Neural cell (in vitro differentiated cells): ENCODE results near the gene IMPG2. TPM values are rescaled to one million over a fixed set of nuclear protein-coding genes. Genes with fewer than 3 reads are reported as not detected.

Experiments used
- H2AFZ ChIP-seq: fragments of 200-600, 300-800 bp; sonication (generic), shearing (Covaris generic); 2 replicates; pipeline ENCODE4 v1.6.0; 2014; ENCODE audit warnings: low read depth, mild to moderate bottlenecking, antibody characterized with exemption, low read length, moderate library complexity
- H3F3A ChIP-seq: fragments of 200-600 bp; shearing (Covaris generic); 2 replicates; pipeline ENCODE4 v1.6.1; 2016; ENCODE audit warnings: mild to moderate bottlenecking, moderate library complexity, mixed read lengths, antibody characterized with exemption, low read length; ENCODE audit not compliant: insufficient read depth, poor library complexity, severe bottlenecking
- H3K27ac ChIP-seq: fragments of 200-600, 300-800 bp; sonication (generic), shearing (Covaris generic); 2 replicates; pipeline ENCODE4 v1.5.1; 2014; ENCODE audit warnings: mild to moderate bottlenecking, low read length, moderate library complexity
- H3K27me3 ChIP-seq: fragments of 300-800, 200-600 bp; sonication (generic), shearing (Covaris generic); 2 replicates; pipeline ENCODE4 v1.6.0; 2014; ENCODE audit warnings: mild to moderate bottlenecking, low read depth, low read length, moderate library complexity; ENCODE audit not compliant: insufficient read depth
- H3K36me3 ChIP-seq: fragments of 300-800, 200-600 bp; sonication (generic), shearing (Covaris generic); 2 replicates; pipeline ENCODE4 v1.5.1; 2014; ENCODE audit warnings: mild to moderate bottlenecking, antibody characterized with exemption, low read length, moderate library complexity; ENCODE audit not compliant: insufficient read depth
- H3K4me2 ChIP-seq: fragments of 300-800, 200-600 bp; sonication (generic), shearing (Covaris generic); 2 replicates; pipeline ENCODE4 v1.6.0; 2014; ENCODE audit warnings: mild to moderate bottlenecking, low read length
- H3K4me3 ChIP-seq: fragments of 300-800, 200-600 bp; sonication (generic), shearing (Covaris generic); 2 replicates; pipeline ENCODE4 v1.5.1; 2014; ENCODE audit warnings: mild to moderate bottlenecking, low read length, moderate library complexity
- H3K79me2 ChIP-seq: fragments of 200-600 bp; shearing (Covaris generic); replicated peaks from 2 replicates; pipeline ENCODE4 v1.6.0; 2014; ENCODE audit warnings: mild to moderate bottlenecking, low read length, moderate library complexity; ENCODE audit not compliant: insufficient read depth
- H3K9ac ChIP-seq: fragments of 300-800, 200-600 bp; sonication (generic), shearing (Covaris generic); 2 replicates; pipeline ENCODE4 v1.6.1; 2016; ENCODE audit warnings: mild to moderate bottlenecking, low read length, mixed read lengths
- H3K9me2 ChIP-seq: fragments of 200-600 bp; shearing (Covaris generic); 2 replicates; pipeline ENCODE4 v1.6.1; 2016; ENCODE audit warnings: mild to moderate bottlenecking, low read length, mixed read lengths; ENCODE audit not compliant: insufficient read depth
- H3K9me3 ChIP-seq: fragments of 200-600, 300-800 bp; sonication (generic), shearing (Covaris generic); 2 replicates; pipeline ENCODE4 v1.6.1; 2016; ENCODE audit warnings: mild to moderate bottlenecking, mixed run types, low read length, moderate library complexity, mixed read lengths
- H4K20me1 ChIP-seq: fragments of 200-600 bp; shearing (Covaris generic); 2 replicates; pipeline ENCODE4 v1.6.1; 2016; ENCODE audit warnings: mild to moderate bottlenecking, mixed run types; ENCODE audit not compliant: insufficient read depth
- EP300 ChIP-seq: fragments of 450-650 bp; conservative IDR thresholded peaks from 2 replicates; pipeline ENCODE4 v1.6.1; 2014; ENCODE audit warnings: antibody characterized with exemption, mild to moderate bottlenecking, moderate library complexity; ENCODE audit not compliant: poor library complexity, severe bottlenecking
- EZH2 ChIP-seq: fragments of 200-600, 300-800 bp; shearing (Covaris generic), sonication (generic); IDR thresholded peaks from 2 replicates; pipeline ENCODE4 v1.6.1; 2014; ENCODE audit warnings: antibody characterized with exemption, low read length, borderline replicate concordance, mild to moderate bottlenecking; ENCODE audit not compliant: insufficient read depth, poor library complexity, severe bottlenecking
- MXI1 ChIP-seq: fragments of 450-650 bp; conservative IDR thresholded peaks from 2 replicates; pipeline ENCODE4 v1.6.1; 2014; ENCODE audit warnings: antibody characterized with exemption, mild to moderate bottlenecking; ENCODE audit not compliant: poor library complexity, severe bottlenecking
- POLR2AphosphoS5 ChIP-seq: IDR thresholded peaks from 2 replicates; pipeline ENCODE4 v1.6.1; 2012
- RAD21 ChIP-seq: fragments of 450-650 bp; conservative IDR thresholded peaks from 2 replicates; pipeline ENCODE4 v1.6.1; 2014; ENCODE audit warnings: antibody characterized with exemption, mild to moderate bottlenecking, moderate library complexity
- SMC3 ChIP-seq: fragments of 450-650 bp; conservative IDR thresholded peaks from 2 replicates; pipeline ENCODE4 v1.6.1; 2014; ENCODE audit warnings: antibody characterized with exemption, mild to moderate bottlenecking, moderate library complexity; ENCODE audit not compliant: poor library complexity
- TAF1 ChIP-seq: IDR thresholded peaks from 2 replicates; pipeline ENCODE4 v1.6.1; 2012; ENCODE audit warnings: low read depth
- polyA plus RNA-seq: library from polyadenylated mRNA; depleted of rRNA; stranded (reverse); fragments of >200 nt; gene quantifications from 2 replicates; pipeline ENCODE4 v1.2.3, GENCODE V29; 2014
- TF ChIP-seq, protein P1 (sequence below): fragments of 450-650 bp; IDR thresholded peaks from 2 replicates; pipeline ENCODE4 v1.5.1; 2014; ENCODE audit warnings: antibody characterized with exemption, mild to moderate bottlenecking, moderate library complexity; ENCODE audit not compliant: poor library complexity, severe bottlenecking
- TF ChIP-seq, protein P2 (sequence below): IDR thresholded peaks from 2 replicates; pipeline ENCODE4 v1.6.1; 2012; ENCODE audit warnings: borderline replicate concordance

The IMPG2 gene
- polyA plus RNA-seq, 1 donor from 2014 or later, result 6.3 TPM

DNA sequence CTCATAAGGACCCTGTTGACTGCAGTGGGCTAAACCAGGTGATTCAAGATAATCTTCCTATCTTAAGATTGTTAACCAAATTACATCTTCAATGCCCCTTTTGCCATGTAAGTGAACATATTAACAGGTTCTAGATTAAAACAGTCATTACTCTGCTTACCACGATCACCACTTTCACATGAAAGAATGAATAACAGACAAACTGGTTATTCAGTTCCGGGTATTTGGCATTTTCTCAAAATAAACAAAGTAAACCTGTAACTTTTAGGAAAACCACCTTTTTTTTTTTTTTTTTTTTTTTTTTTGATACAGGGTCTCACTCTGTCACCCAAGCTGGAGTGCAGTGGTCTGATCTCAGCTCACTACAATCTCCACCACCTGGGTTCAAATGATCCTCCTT, 131.2 kb downstream of the IMPG2 start:
- Histone ChIP-seq H3K27me3 (no peaks in the 10 kb centered on the region), H3K9me2 (no peaks in the 10 kb centered on the region), H3K36me3 (no peaks in the 10 kb centered on the region), H2AFZ (no peak overlapping the region), H3K27ac (no peak overlapping the region), H3K4me2 (no peak overlapping the region), H3K9ac (no peak overlapping the region), H3K79me2 (no peaks in the 10 kb centered on the region), H4K20me1 (no peaks in the 10 kb centered on the region), H3F3A (no peaks in the 10 kb centered on the region), H3K9me3 (no peaks in the 10 kb centered on the region), H3K4me3 (no peak overlapping the region)
- TF ChIP-seq SMC3 (no peak), EZH2 (no peak), TAF1 (no peak), MXI1 (no peak), POLR2AphosphoS5 (no peak), RAD21 (no peak)
- TF ChIP-seq, protein P1, sequence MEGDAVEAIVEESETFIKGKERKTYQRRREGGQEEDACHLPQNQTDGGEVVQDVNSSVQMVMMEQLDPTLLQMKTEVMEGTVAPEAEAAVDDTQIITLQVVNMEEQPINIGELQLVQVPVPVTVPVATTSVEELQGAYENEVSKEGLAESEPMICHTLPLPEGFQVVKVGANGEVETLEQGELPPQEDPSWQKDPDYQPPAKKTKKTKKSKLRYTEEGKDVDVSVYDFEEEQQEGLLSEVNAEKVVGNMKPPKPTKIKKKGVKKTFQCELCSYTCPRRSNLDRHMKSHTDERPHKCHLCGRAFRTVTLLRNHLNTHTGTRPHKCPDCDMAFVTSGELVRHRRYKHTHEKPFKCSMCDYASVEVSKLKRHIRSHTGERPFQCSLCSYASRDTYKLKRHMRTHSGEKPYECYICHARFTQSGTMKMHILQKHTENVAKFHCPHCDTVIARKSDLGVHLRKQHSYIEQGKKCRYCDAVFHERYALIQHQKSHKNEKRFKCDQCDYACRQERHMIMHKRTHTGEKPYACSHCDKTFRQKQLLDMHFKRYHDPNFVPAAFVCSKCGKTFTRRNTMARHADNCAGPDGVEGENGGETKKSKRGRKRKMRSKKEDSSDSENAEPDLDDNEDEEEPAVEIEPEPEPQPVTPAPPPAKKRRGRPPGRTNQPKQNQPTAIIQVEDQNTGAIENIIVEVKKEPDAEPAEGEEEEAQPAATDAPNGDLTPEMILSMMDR, result no peak

DNA sequence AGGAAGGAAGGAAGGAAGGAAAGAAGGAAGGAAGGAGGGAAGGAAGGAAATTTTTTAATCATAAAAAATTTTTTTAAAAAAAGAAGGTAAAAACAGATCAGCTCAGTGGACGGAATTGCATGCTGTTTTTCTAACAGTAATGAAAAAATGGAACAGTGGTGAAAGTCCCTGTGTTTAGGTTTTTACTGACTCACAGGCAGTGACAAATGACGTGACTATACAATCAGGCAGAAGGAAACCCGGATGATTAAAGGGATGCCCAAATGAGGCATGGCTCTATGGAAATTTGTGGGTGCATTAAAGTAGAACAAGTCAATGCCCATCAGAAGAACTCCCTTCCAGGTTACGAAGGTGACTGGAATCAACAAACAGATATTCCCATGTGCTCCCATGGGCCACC, 135.0 kb downstream of the IMPG2 start:
- no peaks in the 10 kb centered on the region for H3K9me2 ChIP-seq
- H3K27ac ChIP-seq, result no peak overlapping the region
- H3F3A ChIP-seq, result no peaks in the 10 kb centered on the region
- H3K36me3 ChIP-seq, result no peaks in the 10 kb centered on the region
- H3K79me2 ChIP-seq, result no peaks in the 10 kb centered on the region
- H2AFZ ChIP-seq, result no peak overlapping the region
- no peaks in the 10 kb centered on the region for H4K20me1 ChIP-seq
- H3K9ac ChIP-seq, result no peak overlapping the region
- H3K9me3 ChIP-seq, result no peaks in the 10 kb centered on the region
- TF ChIP-seq EZH2 (no peak), SMC3 (no peak), MXI1 (no peak), RAD21 (no peak), TAF1 (no peak), POLR2AphosphoS5 (no peak), EP300 (no peak)
- TF ChIP-seq, protein P1, result no peak
- TF ChIP-seq, protein P2, sequence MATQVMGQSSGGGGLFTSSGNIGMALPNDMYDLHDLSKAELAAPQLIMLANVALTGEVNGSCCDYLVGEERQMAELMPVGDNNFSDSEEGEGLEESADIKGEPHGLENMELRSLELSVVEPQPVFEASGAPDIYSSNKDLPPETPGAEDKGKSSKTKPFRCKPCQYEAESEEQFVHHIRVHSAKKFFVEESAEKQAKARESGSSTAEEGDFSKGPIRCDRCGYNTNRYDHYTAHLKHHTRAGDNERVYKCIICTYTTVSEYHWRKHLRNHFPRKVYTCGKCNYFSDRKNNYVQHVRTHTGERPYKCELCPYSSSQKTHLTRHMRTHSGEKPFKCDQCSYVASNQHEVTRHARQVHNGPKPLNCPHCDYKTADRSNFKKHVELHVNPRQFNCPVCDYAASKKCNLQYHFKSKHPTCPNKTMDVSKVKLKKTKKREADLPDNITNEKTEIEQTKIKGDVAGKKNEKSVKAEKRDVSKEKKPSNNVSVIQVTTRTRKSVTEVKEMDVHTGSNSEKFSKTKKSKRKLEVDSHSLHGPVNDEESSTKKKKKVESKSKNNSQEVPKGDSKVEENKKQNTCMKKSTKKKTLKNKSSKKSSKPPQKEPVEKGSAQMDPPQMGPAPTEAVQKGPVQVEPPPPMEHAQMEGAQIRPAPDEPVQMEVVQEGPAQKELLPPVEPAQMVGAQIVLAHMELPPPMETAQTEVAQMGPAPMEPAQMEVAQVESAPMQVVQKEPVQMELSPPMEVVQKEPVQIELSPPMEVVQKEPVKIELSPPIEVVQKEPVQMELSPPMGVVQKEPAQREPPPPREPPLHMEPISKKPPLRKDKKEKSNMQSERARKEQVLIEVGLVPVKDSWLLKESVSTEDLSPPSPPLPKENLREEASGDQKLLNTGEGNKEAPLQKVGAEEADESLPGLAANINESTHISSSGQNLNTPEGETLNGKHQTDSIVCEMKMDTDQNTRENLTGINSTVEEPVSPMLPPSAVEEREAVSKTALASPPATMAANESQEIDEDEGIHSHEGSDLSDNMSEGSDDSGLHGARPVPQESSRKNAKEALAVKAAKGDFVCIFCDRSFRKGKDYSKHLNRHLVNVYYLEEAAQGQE, result no peak
- no peaks in the 10 kb centered on the region for H3K27me3 ChIP-seq
- no peak overlapping the region for H3K4me2 ChIP-seq
- H3K4me3 ChIP-seq, result no peak overlapping the region
